HepG2 (cell line): ENCODE results near the gene HPS3. TPM values are rescaled to one million over a fixed set of nuclear protein-coding genes. Genes with fewer than 3 reads are reported as not detected.

Source experiments
- DNMT1 ChIP-seq: sonication (generic); formaldehyde crosslinking; IDR thresholded peaks from 2 replicates; pipeline ENCODE4 v1.5.1; 2020; ENCODE audit warnings: mild to moderate bottlenecking, missing genetic modification reagents
- DPF2 ChIP-seq: sonication (generic); formaldehyde crosslinking; IDR thresholded peaks from 2 replicates; pipeline ENCODE4 v1.4.0; 2020; ENCODE audit warnings: mild to moderate bottlenecking, low read depth, missing genetic modification reagents, borderline replicate concordance
- EED ChIP-seq: sonication (generic); formaldehyde crosslinking; IDR thresholded peaks from 2 replicates; pipeline ENCODE4 v1.5.0; 2020; ENCODE audit warnings: mild to moderate bottlenecking, missing genetic modification reagents
- FUBP1 ChIP-seq: sonication (generic); formaldehyde crosslinking; IDR thresholded peaks from 2 replicates; pipeline ENCODE4 v1.5.1; 2020; ENCODE audit warnings: missing genetic modification reagents, mild to moderate bottlenecking, borderline replicate concordance
- GABPA ChIP-seq, 2 experiments: IDR thresholded peaks; 2 replicates each; pipeline ENCODE4 v1.6.1; 2011 to 2016; ENCODE audit warnings: low read depth in 2 of 2, low read length in 1 of 2, missing biosample characterization in 1 of 2, missing genetic modification characterization in 1 of 2
- NFE2 ChIP-seq: sonication (generic); formaldehyde crosslinking; IDR thresholded peaks from 2 replicates; pipeline ENCODE4 v1.4.0; 2020; ENCODE audit warnings: missing genetic modification reagents
- RFXANK ChIP-seq: IDR thresholded peaks from 2 replicates; pipeline ENCODE4 v1.6.1; 2016
- TBP ChIP-seq: sonication (generic); formaldehyde crosslinking; IDR thresholded peaks from 2 replicates; pipeline ENCODE4 v1.5.0; 2020; ENCODE audit warnings: missing genetic modification reagents
- ZBTB40 ChIP-seq, 2 experiments: fragments of 450-650 bp in 1 of 2; sonication (generic) in 1 of 2; formaldehyde crosslinking in 1 of 2; IDR thresholded peaks; 2 replicates each; pipeline versions ENCODE4 v1.6.1 to v1.8.0; 2016 to 2022; ENCODE audit warnings: antibody characterized with exemption in 1 of 2, mild to moderate bottlenecking in 1 of 2, missing genetic modification reagents in 1 of 2
- ZNF17 ChIP-seq: sonication (generic); formaldehyde crosslinking; IDR thresholded peaks from 2 replicates; pipeline ENCODE4 v1.5.0; 2020; ENCODE audit warnings: mild to moderate bottlenecking, missing genetic modification reagents
- ZNF274 ChIP-seq: sonication (generic); formaldehyde crosslinking; IDR thresholded peaks from 2 replicates; pipeline ENCODE4 v1.5.1; 2020; ENCODE audit warnings: mild to moderate bottlenecking, missing genetic modification reagents
- ZNF430 ChIP-seq: sonication (generic); formaldehyde crosslinking; IDR thresholded peaks from 2 replicates; pipeline ENCODE4 v1.9.0; 2021; ENCODE audit warnings: mild to moderate bottlenecking, missing genetic modification reagents
- ZNF460 ChIP-seq: sonication (generic); formaldehyde crosslinking; IDR thresholded peaks from 2 replicates; pipeline ENCODE4 v1.5.1; 2020; ENCODE audit warnings: missing genetic modification reagents, mild to moderate bottlenecking, borderline replicate concordance
- ZNF556 ChIP-seq: sonication (generic); formaldehyde crosslinking; IDR thresholded peaks from 2 replicates; pipeline ENCODE4 v1.4.0; 2020; ENCODE audit warnings: mild to moderate bottlenecking, missing genetic modification reagents, borderline replicate concordance
- ZNF572 ChIP-seq: sonication (generic); formaldehyde crosslinking; IDR thresholded peaks from 2 replicates; pipeline ENCODE4 v1.5.1; 2020; ENCODE audit warnings: mild to moderate bottlenecking, missing genetic modification reagents
- ZNF605 ChIP-seq: sonication (generic); formaldehyde crosslinking; IDR thresholded peaks from 2 replicates; pipeline ENCODE4 v1.8.0; 2022; ENCODE audit warnings: mild to moderate bottlenecking, missing genetic modification reagents
- ZNF784 ChIP-seq: sonication (generic); formaldehyde crosslinking; IDR thresholded peaks from 2 replicates; pipeline ENCODE4 v1.5.1; 2020; ENCODE audit warnings: missing genetic modification reagents, mild to moderate bottlenecking, borderline replicate concordance
- polyA plus RNA-seq, 8 experiments: library from polyadenylated mRNA; depleted of rRNA in 3 of 8; stranded (reverse) in 7 of 8; unstranded in 1 of 8; fragments of >200 nt; fragmentation: Illumina TruSeq in 4 of 8; extraction: Trizol in 4 of 8; gene quantifications; 2 replicates each; pipeline versions ENCODE4 v1.2.1 to v1.2.3, GENCODE V29; 2011 to 2016; ENCODE audit warnings: low read depth in 4 of 8, missing spikeins in 1 of 8, mixed read lengths in 1 of 8; ENCODE audit not compliant: insufficient read depth in 1 of 8
- total RNA-seq, 5 experiments: library from RNA; depleted of rRNA; stranded (reverse); fragments of >200 nt; fragmentation: Illumina TruSeq; extraction: Trizol; gene quantifications; 2 replicates each; pipeline ENCODE4 v1.2.3, GENCODE V29; 2016; ENCODE audit warnings: low read depth in 1 of 5

Gene HPS3
- total and polyA plus RNA-seq, 2 of the 13 experiments (the other 11 are each of a cell fraction or from before 2014, with no cell fraction given): 9.5 to 18.9 TPM

- TF ChIP-seq ZBTB40 (IDR thresholded peaks at IDR 0.05) (no peak), ZBTB40 (CRISPR knock-in tag; IDR thresholded peaks at IDR 0.05) (peak; percentile 16; the same call in 1 of the 2 replicates), ZNF17 (CRISPR knock-in tag) (no peak; the same call in 1 of the 2 replicates), ZNF572 (CRISPR knock-in tag) (no peak), RFXANK (CRISPR knock-in tag) (no peak), ZNF460 (CRISPR knock-in tag) (no peak), FUBP1 (CRISPR knock-in tag) (no peak), ZNF784 (CRISPR knock-in tag) (peak; percentile 79), ZNF556 (CRISPR knock-in tag) (peak; percentile 83; the same call in 1 of the 2 replicates), ZNF430 (CRISPR knock-in tag) (no peak; the same call in 1 of the 2 replicates), TBP (CRISPR knock-in tag) (no peak), NFE2 (CRISPR knock-in tag) (no peak), ZNF274 (CRISPR knock-in tag) (peak; percentile 83), DPF2 (CRISPR knock-in tag) (no peak), DNMT1 (CRISPR knock-in tag) (no peak), GABPA (IDR thresholded peaks at IDR 0.05; ENCODE audit: low read depth, low read length) (peak; percentile 33; the same call in 1 of the 2 replicates), GABPA (CRISPR knock-in tag; IDR thresholded peaks at IDR 0.05; ENCODE audit: low read depth) (peak; percentile 73), EED (CRISPR knock-in tag) (peak; percentile 88), ZNF605 (peak; percentile 21; the same call in 1 of the 2 replicates)
These were observed 43.0 kb upstream of the HPS3 start, which contains the start of gene HLTF (continued) for GRCh38 chr3:149086232-149086988.
